Mesenchymal stem cell (in vitro differentiated cells and primary cell): ENCODE data around the gene TBC1D9.

Experiments used
- DNase-seq: peaks from one replicate; pipeline ENCODE4 v3.0.0-alpha.2; 2013
- H2AFZ ChIP-seq: one replicate; pipeline ENCODE4 v1.6.1; 2013; ENCODE audit warnings: low read depth, mild to moderate bottlenecking, control low read depth, inconsistent platforms, low read length, moderate library complexity
- H2AK5ac ChIP-seq: 2 replicates; pipeline ENCODE4 v1.6.1; 2013; ENCODE audit warnings: low read length, moderate library complexity, mild to moderate bottlenecking, inconsistent platforms; ENCODE audit not compliant: severe bottlenecking
- H2BK120ac ChIP-seq: one replicate; pipeline ENCODE4 v1.6.1; 2013; ENCODE audit warnings: low read depth, mild to moderate bottlenecking, inconsistent platforms, low read length, moderate library complexity
- H2BK12ac ChIP-seq, 2 experiments: one replicate each; pipeline ENCODE4 v1.6.1; 2013; ENCODE audit warnings: inconsistent platforms in 2 of 2, low read length in 2 of 2, mild to moderate bottlenecking in 2 of 2, moderate library complexity in 2 of 2, control low read depth in 1 of 2
- H2BK15ac ChIP-seq: one replicate; pipeline ENCODE4 v1.6.1; 2013; ENCODE audit warnings: mild to moderate bottlenecking, low read depth, inconsistent platforms; ENCODE audit not compliant: poor library complexity, severe bottlenecking
- H2BK5ac ChIP-seq: 2 replicates; pipeline ENCODE4 v1.6.1; 2013; ENCODE audit warnings: low read depth, mild to moderate bottlenecking, low read length, control low read depth, inconsistent platforms; ENCODE audit not compliant: poor library complexity, severe bottlenecking
- H3K14ac ChIP-seq, 2 experiments: one replicate each; pipeline ENCODE4 v1.6.1; 2013; ENCODE audit warnings: inconsistent platforms in 2 of 2, low read length in 2 of 2, control low read depth in 1 of 2, mild to moderate bottlenecking in 1 of 2, moderate library complexity in 1 of 2
- H3K18ac ChIP-seq, 2 experiments: one replicate each; pipeline ENCODE4 v1.6.1; 2013; ENCODE audit warnings: inconsistent platforms in 2 of 2, low read length in 2 of 2, control low read depth in 1 of 2, low read depth in 1 of 2, mild to moderate bottlenecking in 1 of 2
- H3K23ac ChIP-seq, 2 experiments: one replicate each; pipeline ENCODE4 v1.6.1; 2013; ENCODE audit warnings: inconsistent platforms in 2 of 2, low read length in 2 of 2, mild to moderate bottlenecking in 2 of 2, moderate library complexity in 2 of 2, control low read depth in 1 of 2
- H3K27ac ChIP-seq: 2 replicates; pipeline ENCODE4 v1.5.1; 2013; ENCODE audit warnings: mild to moderate bottlenecking, moderate library complexity, low read length, control low read depth, inconsistent platforms; ENCODE audit not compliant: poor library complexity, severe bottlenecking
- H3K27me3 ChIP-seq, 2 experiments: 2 replicates each; pipeline versions ENCODE4 v1.6.1 to v1.7.0; 2013; ENCODE audit warnings: low read length in 2 of 2, mild to moderate bottlenecking in 2 of 2, moderate library complexity in 2 of 2, control low read depth in 1 of 2, inconsistent platforms in 1 of 2; ENCODE audit not compliant: control insufficient read depth in 1 of 2, insufficient read depth in 1 of 2
- H3K36me3 ChIP-seq, 2 experiments: 2 replicates each; pipeline versions ENCODE4 v1.6.1 to v1.7.0; 2013; ENCODE audit warnings: low read length in 2 of 2, control low read depth in 1 of 2, inconsistent platforms in 1 of 2, low read depth in 1 of 2, mild to moderate bottlenecking in 1 of 2; ENCODE audit not compliant: insufficient read depth in 2 of 2, control insufficient read depth in 1 of 2
- H3K4ac ChIP-seq, 2 experiments: one replicate each; pipeline ENCODE4 v1.6.1; 2013; ENCODE audit warnings: inconsistent platforms in 2 of 2, low read length in 2 of 2, mild to moderate bottlenecking in 2 of 2, moderate library complexity in 2 of 2, control low read depth in 1 of 2, low read depth in 1 of 2
- H3K4me1 ChIP-seq: 2 replicates; pipeline ENCODE4 v1.6.1; 2013; ENCODE audit warnings: low read depth, low read length, control low read depth; ENCODE audit not compliant: control insufficient read depth, insufficient read depth
- H3K4me2 ChIP-seq: 2 replicates; pipeline ENCODE4 v1.6.1; 2013; ENCODE audit warnings: low read length, mild to moderate bottlenecking, inconsistent platforms; ENCODE audit not compliant: poor library complexity, severe bottlenecking
- H3K4me3 ChIP-seq, 2 experiments: 2 replicates each; pipeline versions ENCODE4 v1.5.1 to v1.7.0; 2013; ENCODE audit warnings: low read length in 2 of 2, mild to moderate bottlenecking in 2 of 2, control low read depth in 1 of 2, low read depth in 1 of 2; ENCODE audit not compliant: insufficient read depth in 1 of 2
- H3K79me1 ChIP-seq: replicated peaks from 2 replicates; pipeline ENCODE4 v1.6.1; 2013; ENCODE audit warnings: mild to moderate bottlenecking, control low read depth, low read length, inconsistent platforms; ENCODE audit not compliant: poor library complexity, severe bottlenecking
- H3K9ac ChIP-seq: 2 replicates; pipeline ENCODE4 v1.7.0; 2013; ENCODE audit warnings: mild to moderate bottlenecking, low read length, moderate library complexity
- H3K9me3 ChIP-seq: 2 replicates; pipeline ENCODE4 v1.7.0; 2013; ENCODE audit warnings: mild to moderate bottlenecking, low read length; ENCODE audit not compliant: control insufficient read depth
- H4K8ac ChIP-seq: one replicate; pipeline ENCODE4 v1.6.1; 2013; ENCODE audit warnings: inconsistent platforms, mild to moderate bottlenecking, low read length, moderate library complexity
- H4K91ac ChIP-seq: one replicate; pipeline ENCODE4 v1.6.1; 2013; ENCODE audit warnings: mild to moderate bottlenecking, low read length, inconsistent platforms
- WGBS: methylation state at CpG from one replicate; pipeline ENCODE4 v1.1.7; 2013; ENCODE audit warnings: mixed read lengths; 5-methylcytosine and 5-hydroxymethylcytosine counted together

Gene TBC1D9

DNA sequence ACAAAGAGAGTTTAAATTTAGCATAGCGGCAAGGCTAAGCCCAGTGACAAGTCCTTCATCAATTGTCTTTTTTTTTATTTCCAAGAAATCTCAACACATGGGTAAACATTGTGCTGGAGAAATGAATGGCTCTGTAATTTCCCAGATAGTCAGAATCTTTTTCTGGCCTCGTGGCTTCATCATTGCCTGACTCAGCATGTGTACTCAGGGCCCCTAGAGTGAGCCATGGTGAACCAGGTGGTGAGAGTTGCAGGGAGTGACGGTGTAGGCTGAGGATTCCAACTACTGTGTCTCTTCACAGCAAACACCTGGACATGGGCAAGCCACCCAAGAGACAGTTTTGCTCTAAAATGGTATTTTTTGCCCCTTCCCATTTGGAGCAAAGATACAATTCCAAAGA is 144.3 kb downstream of the TBC1D9 start:
- Histone ChIP-seq H3K14ac (no peak overlapping the region), H3K27ac (no peak overlapping the region), H3K23ac (no peak overlapping the region), H3K27me3 (peaks cover 0 to under 1% of the 10 kb centered on the region in 2 experiments), H3K4me2 (no peak overlapping the region), H2AFZ (no peak overlapping the region), H2AK5ac (no peak overlapping the region), H2BK120ac (no peak overlapping the region), H3K4me3 (no peak overlapping the region), H3K4ac (no peak overlapping the region), H3K18ac (no peak overlapping the region), H4K91ac (no peak overlapping the region), H3K9me3 (no peaks in the 10 kb centered on the region), H3K9ac (no peak overlapping the region), H4K8ac (no peak overlapping the region), H3K36me3 (no peaks in the 10 kb centered on the region), H3K4me1 (peaks cover 1% of the 10 kb centered on the region), H2BK5ac (no peak overlapping the region), H2BK12ac (no peak overlapping the region), H3K79me1 (no peaks in the 10 kb centered on the region), H2BK15ac (no peak overlapping the region)
- 59% methylated on average over 2 of the region's 3 CpGs for WGBS
- DNase-seq: no peak

DNA sequence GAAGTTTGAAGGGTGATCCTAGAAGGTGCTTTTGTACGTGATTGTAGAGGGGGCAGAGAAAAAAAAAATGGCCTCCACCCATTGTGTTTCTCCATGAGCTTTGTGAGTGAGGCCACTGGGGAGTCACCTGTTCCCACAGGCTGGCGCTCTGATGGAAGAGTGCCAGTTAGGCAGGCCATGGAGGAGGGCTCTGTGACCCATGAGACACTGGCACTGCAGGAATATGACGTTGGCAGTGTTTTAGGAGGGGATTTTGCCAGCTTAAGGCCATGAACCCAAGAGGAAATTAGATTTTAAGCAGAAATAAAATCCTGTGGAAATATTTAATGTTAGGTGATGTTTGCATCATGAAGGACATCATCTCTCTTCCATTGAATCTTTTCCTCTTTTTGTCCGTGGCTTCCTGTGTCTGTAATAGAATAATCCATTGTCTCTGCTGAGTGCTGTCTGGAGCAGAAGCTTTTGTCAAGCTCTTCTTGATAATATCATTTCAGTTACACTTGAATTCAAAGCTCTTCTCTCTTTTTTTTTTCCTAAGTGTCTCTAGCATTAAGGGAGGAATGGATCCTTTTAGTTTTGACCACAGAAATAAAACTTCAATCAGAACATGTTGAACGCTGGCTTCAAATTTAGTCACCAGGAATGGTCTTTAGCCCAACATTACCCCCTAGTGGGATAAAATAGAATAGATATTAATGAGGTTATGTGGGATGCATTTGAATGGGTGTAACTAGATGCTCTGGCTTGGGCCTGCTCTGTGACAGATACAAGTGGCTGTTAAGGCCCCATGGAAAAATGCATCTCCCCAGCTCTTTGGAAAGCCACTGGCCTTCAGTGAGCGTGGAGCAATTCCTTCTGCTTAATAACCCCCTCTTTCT is 146.4 kb downstream of the TBC1D9 start:
- Histone ChIP-seq H3K18ac (no peak overlapping the region), H3K14ac (no peak overlapping the region), H3K79me1 (no peaks in the 10 kb centered on the region), H3K4me2 (no peak overlapping the region), H3K4ac (no peak overlapping the region), H4K91ac (no peak overlapping the region), H4K8ac (no peak overlapping the region), H2AFZ (no peak overlapping the region), H3K4me3 (no peak overlapping the region), H2BK15ac (no peak overlapping the region), H3K27ac (no peak overlapping the region), H3K27me3 (peaks cover 0 to 13% of the 10 kb centered on the region in 2 experiments), H2BK5ac (no peak overlapping the region), H3K9me3 (no peaks in the 10 kb centered on the region), H3K9ac (peak overlapping the region; percentile 31), H3K23ac (no peak overlapping the region), H2BK12ac (no peak overlapping the region), H2BK120ac (no peak overlapping the region), H2AK5ac (no peak overlapping the region), H3K36me3 (no peaks in the 10 kb centered on the region), H3K4me1 (peaks cover 1% of the 10 kb centered on the region)
- WGBS: 54% methylated on average over 4 of the region's 6 CpGs
- peak; percentile 54 for DNase-seq

DNA sequence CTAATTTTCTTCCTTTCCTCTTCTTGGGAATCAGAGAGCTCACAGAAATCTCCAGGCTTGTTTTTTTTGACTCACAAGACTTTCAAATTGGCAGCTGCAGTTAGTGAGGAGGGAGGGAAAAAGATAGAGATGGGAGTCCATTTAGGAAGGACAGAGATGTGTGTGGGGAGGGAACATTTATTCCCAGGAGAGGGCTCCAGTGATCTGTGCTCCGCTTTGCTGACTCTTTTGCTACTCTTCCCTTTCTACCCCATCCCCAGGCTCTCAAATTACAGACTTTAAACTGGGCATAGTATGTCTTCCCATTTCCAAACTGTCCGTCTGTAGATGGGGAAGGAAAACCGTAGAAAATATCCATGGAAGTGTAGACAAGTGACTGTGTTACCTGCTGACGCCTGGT is 148.3 kb downstream of the TBC1D9 start:
- no peak for DNase-seq
- Histone ChIP-seq H3K4me2 (no peak overlapping the region), H3K9ac (no peak overlapping the region), H3K23ac (no peak overlapping the region), H3K4ac (no peak overlapping the region), H2BK5ac (no peak overlapping the region), H2AFZ (no peak overlapping the region), H4K8ac (no peak overlapping the region), H3K14ac (no peak overlapping the region), H2BK12ac (no peak overlapping the region), H3K27me3 (peaks cover 0 to 20% of the 10 kb centered on the region in 2 experiments), H3K9me3 (no peaks in the 10 kb centered on the region), H2BK120ac (no peak overlapping the region), H3K4me1 (peaks cover 1% of the 10 kb centered on the region), H3K27ac (no peak overlapping the region), H2AK5ac (no peak overlapping the region), H3K79me1 (no peaks in the 10 kb centered on the region), H3K18ac (no peak overlapping the region), H4K91ac (no peak overlapping the region), H2BK15ac (no peak overlapping the region), H3K4me3 (no peak overlapping the region), H3K36me3 (no peaks in the 10 kb centered on the region)
- 94% methylated on average over 3 of the region's 4 CpGs for WGBS

DNA sequence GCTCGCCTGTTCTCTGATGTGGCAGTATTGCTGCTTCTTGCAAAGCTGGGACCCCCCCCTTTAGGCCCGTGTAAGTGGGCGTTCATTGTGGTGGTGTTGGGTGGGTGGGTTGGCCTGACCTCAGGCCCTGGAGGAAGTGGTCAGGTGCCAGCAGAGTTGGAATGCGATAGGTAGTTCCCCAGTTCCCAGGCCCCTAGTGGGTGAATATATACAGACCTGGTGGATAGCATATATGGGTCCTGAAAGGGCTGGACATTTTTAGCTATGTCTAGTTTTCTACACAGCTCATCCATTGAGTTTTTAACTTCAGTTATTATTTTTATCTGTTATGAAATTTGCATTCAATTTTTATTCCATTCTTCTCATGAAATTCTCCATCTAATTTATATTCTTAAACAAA is 151.6 kb downstream of the TBC1D9 start:
- 89% methylated on average over 4 of the region's 4 CpGs for WGBS
- Histone ChIP-seq H3K79me1 (no peaks in the 10 kb centered on the region), H3K14ac (no peak overlapping the region), H3K27ac (no peak overlapping the region), H3K4me3 (no peak overlapping the region), H3K9me3 (no peaks in the 10 kb centered on the region), H2BK120ac (no peak overlapping the region), H3K23ac (no peak overlapping the region), H3K18ac (no peak overlapping the region), H2BK12ac (no peak overlapping the region), H3K4me1 (no peaks in the 10 kb centered on the region), H3K4ac (no peak overlapping the region), H2AFZ (no peak overlapping the region), H2BK15ac (no peak overlapping the region), H2BK5ac (no peak overlapping the region), H3K36me3 (no peaks in the 10 kb centered on the region), H4K8ac (no peak overlapping the region), H2AK5ac (no peak overlapping the region), H3K9ac (no peak overlapping the region), H3K27me3 (peaks cover 0 to 37% of the 10 kb centered on the region in 2 experiments), H4K91ac (no peak overlapping the region), H3K4me2 (no peak overlapping the region)
- no peak for DNase-seq
